H7 (cell line): ENCODE results near the gene PPFIA4. TPM values are rescaled to one million over a fixed set of nuclear protein-coding genes. Genes with fewer than 3 reads are reported as not detected.

Experiments used
- total RNA-seq: library from RNA; depleted of rRNA; stranded (reverse); fragments of >200 nt; shearing (Covaris generic); gene quantifications from 2 replicates; pipeline ENCODE4 v1.2.3, GENCODE V29; 2014; rRNA removed

The PPFIA4 gene
- total RNA-seq, 1 experiment from 2014 or later = 3.1 TPM

Other genes starting within 250 kb of the PPFIA4 start
- gene KDM5B, start 218.1 kb upstream of the PPFIA4 start, total RNA-seq = 126 and 167 TPM in 2 replicates
- 3.4 and 7.4 TPM in 2 replicates for gene PCAT6, start 215.5 kb upstream of the PPFIA4 start, total RNA-seq
- 4.1 and 8.5 TPM in 2 replicates for gene RABIF, start 137.3 kb upstream of the PPFIA4 start, total RNA-seq
- gene KLHL12, start 99.3 kb upstream of the PPFIA4 start, total RNA-seq = 45.7 and 49.8 TPM in 2 replicates
- gene ADIPOR1, start 68.2 kb upstream of the PPFIA4 start, total RNA-seq = 133 and 134 TPM in 2 replicates
- 22.5 and 22.8 TPM in 2 replicates for gene CYB5R1, start 59.2 kb upstream of the PPFIA4 start, total RNA-seq
- 164 and 193 TPM in 2 replicates for gene TMEM183A, start 19.1 kb upstream of the PPFIA4 start, total RNA-seq
- gene MYOG, start 59.5 kb downstream of the PPFIA4 start, total RNA-seq = not detected in 2 replicates
- 3.5 and 5.7 TPM in 2 replicates for gene ADORA1, start 101.2 kb downstream of the PPFIA4 start, total RNA-seq
- gene MYBPH, start 149.3 kb downstream of the PPFIA4 start, total RNA-seq = not detected in 2 replicates
- gene CHI3L1, start 160.2 kb downstream of the PPFIA4 start, total RNA-seq = 0.37 and 0.42 TPM in 2 replicates
- not detected in 2 replicates for gene CHIT1, start 203.2 kb downstream of the PPFIA4 start, total RNA-seq